Cardiac fibroblast (primary cell): Measurements from ENCODE around the gene CD101.

Source experiments
- DNase-seq, 2 donors: peaks; one replicate each; pipeline versions ENCODE4 v3.0.0 to v3.0.0-alpha.2; 2010; ENCODE audit warnings: low read depth in 2 of 2
- H3K4me3 ChIP-seq, 2 donors: replicated peaks in 1 of 2; 1 replicate in 1 of 2; 2 replicates in 1 of 2; pipeline ENCODE4 v1.5.1; 2011; ENCODE audit warnings: low read depth in 2 of 2, low read length in 2 of 2, mild to moderate bottlenecking in 2 of 2, moderate library complexity in 1 of 2
- CTCF ChIP-seq: IDR thresholded peaks from one replicate; pipeline ENCODE4 v1.5.1; 2011; ENCODE audit warnings: low read depth, mild to moderate bottlenecking, low read length, inconsistent platforms

Gene CD101

GRCh38 chr1:117070124-117070523 is 68.6 kb downstream of the CD101 start:
- DNase-seq: peak; percentile 39 to 73
- H3K4me3 ChIP-seq: no peak overlapping the region
- TF ChIP-seq CTCF: no peak

- no peak for TF ChIP-seq CTCF
- DNase-seq: no peak
These were observed 75.1 kb downstream of the CD101 start for GRCh38 chr1:117076648-117077047.

GRCh38 chr1:117077267-117077666 is 75.7 kb downstream of the CD101 start:
- no peak for TF ChIP-seq CTCF
- peak; percentile 72 to 94 for DNase-seq
- H3K4me3 ChIP-seq: no peak overlapping the region

More at GRCh38 chr1:117076648-117077047, 75.1 kb downstream of the CD101 start:
- H3K4me3 ChIP-seq: no peak overlapping the region

- no peak overlapping the region for H3K4me3 ChIP-seq
- TF ChIP-seq CTCF: no peak
- DNase-seq: no peak
These were observed 78.2 kb downstream of the CD101 start for GRCh38 chr1:117079737-117080136.

GRCh38 chr1:117084231-117084630 is 82.7 kb downstream of the CD101 start:
- H3K4me3 ChIP-seq: no peak overlapping the region
- DNase-seq: no peak
- TF ChIP-seq CTCF: no peak
